ENCODE results near the gene TMEM245. TPM values are rescaled to one million over a fixed set of nuclear protein-coding genes. Genes with fewer than 3 reads are reported as not detected.

TMEM245 gene
- total and polyA plus RNA-seq, 2 of the 13 experiments (the other 11 are each of a cell fraction or from before 2014, with no cell fraction given): 53.5 to 55.4 TPM

- TF ChIP-seq ZNF414 (CRISPR knock-in tag; IDR thresholded peaks at IDR 0.05): no peak
- no peak for TF ChIP-seq ZNF512B (CRISPR knock-in tag; IDR thresholded peaks at IDR 0.05; ENCODE audit: borderline replicate concordance)
- no peak for TF ChIP-seq ZSCAN20 (CRISPR knock-in tag; IDR thresholded peaks at IDR 0.05; ENCODE audit: borderline replicate concordance)
- TF ChIP-seq, protein P1, sequence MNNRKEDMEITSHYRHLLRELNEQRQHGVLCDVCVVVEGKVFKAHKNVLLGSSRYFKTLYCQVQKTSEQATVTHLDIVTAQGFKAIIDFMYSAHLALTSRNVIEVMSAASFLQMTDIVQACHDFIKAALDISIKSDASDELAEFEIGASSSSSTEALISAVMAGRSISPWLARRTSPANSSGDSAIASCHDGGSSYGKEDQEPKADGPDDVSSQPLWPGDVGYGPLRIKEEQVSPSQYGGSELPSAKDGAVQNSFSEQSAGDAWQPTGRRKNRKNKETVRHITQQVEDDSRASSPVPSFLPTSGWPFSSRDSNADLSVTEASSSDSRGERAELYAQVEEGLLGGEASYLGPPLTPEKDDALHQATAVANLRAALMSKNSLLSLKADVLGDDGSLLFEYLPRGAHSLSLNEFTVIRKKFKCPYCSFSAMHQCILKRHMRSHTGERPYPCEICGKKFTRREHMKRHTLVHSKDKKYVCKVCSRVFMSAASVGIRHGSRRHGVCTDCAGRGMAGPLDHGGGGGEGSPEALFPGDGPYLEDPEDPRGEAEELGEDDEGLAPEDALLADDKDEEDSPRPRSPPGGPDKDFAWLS (CRISPR knock-in tag; IDR thresholded peaks at IDR 0.05; ENCODE audit: borderline replicate concordance): no peak
- no peak for TF ChIP-seq SIN3B (IDR thresholded peaks at IDR 0.05; ENCODE audit: low read length)
- TF ChIP-seq, protein P2, sequence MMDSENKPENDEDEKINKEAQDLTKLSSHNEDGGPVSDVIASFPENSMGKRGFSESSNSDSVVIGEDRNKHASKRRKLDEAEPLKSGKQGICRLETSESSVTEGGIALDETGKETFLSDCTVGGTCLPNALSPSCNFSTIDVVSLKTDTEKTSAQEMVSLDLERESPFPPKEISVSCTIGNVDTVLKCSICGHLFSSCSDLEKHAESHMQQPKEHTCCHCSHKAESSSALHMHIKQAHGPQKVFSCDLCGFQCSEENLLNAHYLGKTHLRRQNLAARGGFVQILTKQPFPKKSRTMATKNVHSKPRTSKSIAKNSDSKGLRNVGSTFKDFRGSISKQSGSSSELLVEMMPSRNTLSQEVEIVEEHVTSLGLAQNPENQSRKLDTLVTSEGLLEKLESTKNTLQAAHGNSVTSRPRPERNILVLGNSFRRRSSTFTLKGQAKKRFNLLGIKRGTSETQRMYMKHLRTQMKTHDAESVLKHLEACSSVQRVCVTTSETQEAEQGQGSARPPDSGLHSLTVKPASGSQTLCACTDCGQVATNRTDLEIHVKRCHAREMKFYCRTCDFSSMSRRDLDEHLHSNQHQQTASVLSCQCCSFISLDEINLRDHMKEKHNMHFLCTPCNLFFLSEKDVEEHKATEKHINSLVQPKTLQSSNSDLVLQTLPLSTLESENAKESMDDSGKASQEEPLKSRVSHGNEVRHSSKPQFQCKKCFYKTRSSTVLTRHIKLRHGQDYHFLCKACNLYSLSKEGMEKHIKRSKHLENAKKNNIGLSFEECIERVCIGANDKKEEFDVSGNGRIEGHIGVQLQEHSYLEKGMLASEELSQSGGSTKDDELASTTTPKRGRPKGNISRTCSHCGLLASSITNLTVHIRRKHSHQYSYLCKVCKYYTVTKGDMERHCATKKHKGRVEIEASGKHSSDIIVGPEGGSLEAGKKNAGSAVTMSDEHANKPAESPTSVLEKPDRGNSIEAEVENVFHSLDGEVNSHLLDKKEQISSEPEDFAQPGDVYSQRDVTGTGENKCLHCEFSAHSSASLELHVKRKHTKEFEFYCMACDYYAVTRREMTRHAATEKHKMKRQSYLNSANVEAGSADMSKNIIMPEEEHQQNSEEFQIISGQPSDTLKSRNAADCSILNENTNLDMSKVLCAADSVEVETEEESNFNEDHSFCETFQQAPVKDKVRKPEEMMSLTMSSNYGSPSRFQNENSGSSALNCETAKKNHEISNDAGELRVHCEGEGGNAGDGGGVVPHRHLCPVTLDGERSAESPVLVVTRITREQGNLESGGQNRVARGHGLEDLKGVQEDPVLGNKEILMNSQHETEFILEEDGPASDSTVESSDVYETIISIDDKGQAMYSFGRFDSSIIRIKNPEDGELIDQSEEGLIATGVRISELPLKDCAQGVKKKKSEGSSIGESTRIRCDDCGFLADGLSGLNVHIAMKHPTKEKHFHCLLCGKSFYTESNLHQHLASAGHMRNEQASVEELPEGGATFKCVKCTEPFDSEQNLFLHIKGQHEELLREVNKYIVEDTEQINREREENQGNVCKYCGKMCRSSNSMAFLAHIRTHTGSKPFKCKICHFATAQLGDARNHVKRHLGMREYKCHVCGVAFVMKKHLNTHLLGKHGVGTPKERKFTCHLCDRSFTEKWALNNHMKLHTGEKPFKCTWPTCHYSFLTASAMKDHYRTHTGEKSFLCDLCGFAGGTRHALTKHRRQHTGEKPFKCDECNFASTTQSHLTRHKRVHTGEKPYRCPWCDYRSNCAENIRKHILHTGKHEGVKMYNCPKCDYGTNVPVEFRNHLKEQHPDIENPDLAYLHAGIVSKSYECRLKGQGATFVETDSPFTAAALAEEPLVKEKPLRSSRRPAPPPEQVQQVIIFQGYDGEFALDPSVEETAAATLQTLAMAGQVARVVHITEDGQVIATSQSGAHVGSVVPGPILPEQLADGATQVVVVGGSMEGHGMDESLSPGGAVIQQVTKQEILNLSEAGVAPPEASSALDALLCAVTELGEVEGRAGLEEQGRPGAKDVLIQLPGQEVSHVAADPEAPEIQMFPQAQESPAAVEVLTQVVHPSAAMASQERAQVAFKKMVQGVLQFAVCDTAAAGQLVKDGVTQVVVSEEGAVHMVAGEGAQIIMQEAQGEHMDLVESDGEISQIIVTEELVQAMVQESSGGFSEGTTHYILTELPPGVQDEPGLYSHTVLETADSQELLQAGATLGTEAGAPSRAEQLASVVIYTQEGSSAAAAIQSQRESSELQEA (CRISPR knock-in tag; IDR thresholded peaks at IDR 0.05; ENCODE audit: not compliant biosample characterization): no peak
- 0 out of 4 replicates have a peak, but pooled peaks of 1 of the 2 experiments have one; percentile 11 for TF ChIP-seq EP300 (IDR thresholded peaks at IDR 0.05; ENCODE audit: low read depth in 2 of 2, low read length in 2 of 2)
- TF ChIP-seq EP300 (CRISPR knock-in tag; IDR thresholded peaks at IDR 0.05; ENCODE audit: borderline replicate concordance): no peak
- no peak for TF ChIP-seq ZNF546 (CRISPR knock-in tag; conservative IDR thresholded peaks at IDR 0.05)
- no peak for TF ChIP-seq ZNF33B (CRISPR knock-in tag; IDR thresholded peaks at IDR 0.05)
- no peak for TF ChIP-seq ZMYM3 (CRISPR knock-in tag; IDR thresholded peaks at IDR 0.05)
- no peak for TF ChIP-seq RCOR2 (CRISPR knock-in tag; IDR thresholded peaks at IDR 0.05)
- no peak for TF ChIP-seq TP53 (CRISPR knock-in tag; conservative IDR thresholded peaks at IDR 0.05)
Measured at GRCh38 chr9:109119439-109120203, at the start of gene TMEM245 (continued).

All from HepG2 (cell line).